ENCODE measurements around the gene TRIM33.
"Not testable (repeated sequence)": the region's sequence is repeated elsewhere in the genome, so short reads cannot be mapped to it uniquely, and the experiment has no call there.

TRIM33 gene

GRCh38 chr1:114467491-114467890 lies 43.5 kb downstream of the TRIM33 start:
- DNase-seq (ENCODE audit: low read depth in 2 of 2, low spot score in 1 of 2): no peak

- DNase-seq (ENCODE audit: low read depth in 2 of 2, low spot score in 1 of 2): no peak
Observed at GRCh38 chr1:114466334-114467014, 44.5 kb downstream of the TRIM33 start.

GRCh38 chr1:114462963-114463362 lies 48.0 kb downstream of the TRIM33 start:
- DNase-seq (ENCODE audit: low read depth in 2 of 2, low spot score in 1 of 2): no peak

- DNase-seq (ENCODE audit: low read depth in 2 of 2, low spot score in 1 of 2): no peak
Observed at GRCh38 chr1:114462341-114462740, 48.7 kb downstream of the TRIM33 start.

DNA sequence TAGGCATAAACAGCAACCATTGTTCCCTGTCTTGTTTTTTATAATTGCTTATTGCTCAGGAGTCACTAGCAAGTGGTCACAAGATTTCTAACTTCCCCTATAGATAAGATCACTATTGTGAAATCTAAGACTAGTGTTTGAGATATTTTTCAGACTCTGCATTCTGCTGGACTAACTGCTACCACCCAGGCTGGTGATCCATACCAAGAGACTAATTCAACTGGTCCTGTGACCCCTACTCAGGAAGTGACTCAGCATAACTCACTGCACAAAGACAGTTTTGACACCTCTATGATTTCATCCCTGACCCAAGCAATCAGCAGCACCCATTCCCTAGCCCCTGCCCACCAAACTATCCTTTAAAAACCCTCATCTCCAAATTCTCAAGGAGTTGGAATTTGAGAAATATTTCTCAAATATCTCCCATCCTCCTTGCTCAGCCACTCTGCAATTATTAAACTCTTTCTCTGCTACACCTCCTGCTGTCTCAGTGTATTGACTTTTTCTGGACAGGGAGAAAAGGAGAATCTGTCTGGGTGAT lies 52.7 kb downstream of the TRIM33 start:
- DNase-seq (ENCODE audit: low read depth in 2 of 2, low spot score in 1 of 2): no peak

DNA sequence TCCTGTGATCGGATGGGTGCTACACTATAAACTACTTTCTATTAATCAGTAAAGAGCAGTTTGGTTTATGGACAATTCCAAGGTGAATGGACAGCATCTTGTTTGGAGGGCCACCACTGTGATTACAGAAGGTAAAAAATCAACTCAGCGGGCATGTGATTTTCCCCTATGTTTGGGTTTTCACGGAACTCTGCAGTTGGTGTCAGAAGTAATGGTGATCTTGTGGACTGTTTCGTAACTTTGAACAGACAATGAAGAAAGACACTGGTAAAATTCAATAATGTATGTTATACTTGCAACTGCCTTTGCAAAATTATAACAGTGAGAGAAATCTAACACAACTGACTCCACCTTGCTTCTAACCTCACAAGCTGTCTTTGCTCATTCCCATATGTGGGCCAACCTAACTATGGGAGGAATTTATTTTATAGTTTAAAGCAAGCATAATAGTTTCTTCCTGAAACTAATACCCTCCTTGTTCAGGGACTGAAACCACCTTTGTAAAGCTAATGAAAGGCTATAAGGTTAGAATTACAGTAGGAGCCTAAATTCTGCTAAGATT lies 53.2 kb downstream of the TRIM33 start:
- DNase-seq (ENCODE audit: low read depth in 2 of 2, low spot score in 1 of 2): no peak

GRCh38 chr1:114456586-114456985 lies 54.4 kb downstream of the TRIM33 start:
- DNase-seq (ENCODE audit: low read depth in 2 of 2, low spot score in 1 of 2): no peak

DNA sequence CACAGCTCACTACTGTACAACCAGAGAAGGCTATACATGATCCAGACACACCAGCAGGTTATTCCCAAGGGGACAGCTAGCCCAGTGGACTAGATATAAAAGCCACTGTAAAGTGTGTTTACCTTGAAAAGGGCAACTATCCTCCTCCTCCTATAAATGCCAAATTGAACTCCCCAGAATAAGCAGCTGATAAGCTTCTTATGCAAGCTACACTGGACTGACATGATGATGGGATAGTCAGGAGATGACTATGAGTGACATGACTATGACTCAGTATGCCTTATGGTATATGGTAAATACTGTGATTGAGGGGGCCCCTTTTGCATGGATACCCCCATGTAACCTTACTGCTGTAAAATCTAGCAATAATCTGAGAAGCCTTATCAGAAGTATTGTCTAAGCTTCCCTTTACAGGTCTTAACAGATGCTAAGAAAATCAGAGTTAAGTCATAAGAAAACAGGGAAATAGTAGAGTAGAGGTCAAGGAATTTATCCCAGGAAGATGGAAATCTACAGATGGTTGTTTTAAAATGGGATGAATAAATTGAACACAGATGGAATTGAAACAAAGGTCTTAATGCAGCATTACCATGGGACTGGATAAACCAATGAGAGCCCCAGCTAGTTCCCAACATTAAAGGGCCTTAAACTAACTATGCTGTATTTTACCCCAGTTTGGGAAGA lies 55.8 kb downstream of the TRIM33 start:
- no peak for DNase-seq (ENCODE audit: low read depth in 2 of 2, low spot score in 1 of 2)

GRCh38 chr1:114454539-114454938 lies 56.5 kb downstream of the TRIM33 start:
- no peak for DNase-seq (ENCODE audit: low read depth in 2 of 2, low spot score in 1 of 2)

DNA sequence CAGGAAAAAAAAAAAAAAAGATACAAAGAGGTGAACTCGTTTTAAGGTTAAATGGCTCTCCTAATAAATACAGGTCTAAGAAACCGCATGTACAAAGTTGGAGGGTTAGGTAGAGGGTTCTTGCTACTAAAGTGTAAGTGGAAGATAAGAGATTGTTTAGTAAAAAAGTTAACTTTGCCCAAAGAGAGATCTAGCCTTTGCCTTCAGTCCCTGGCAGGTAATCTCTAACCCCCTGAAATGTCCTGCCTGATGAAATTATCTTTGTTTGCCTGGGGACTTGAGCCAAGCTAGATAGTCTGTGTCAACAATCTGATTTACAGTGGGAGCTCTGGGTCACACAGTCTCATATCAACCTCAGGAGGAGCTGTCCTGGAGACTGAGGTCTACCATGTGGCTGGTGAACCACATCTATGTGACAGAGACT lies 57.6 kb downstream of the TRIM33 start:
- DNase-seq (ENCODE audit: low read depth in 2 of 2, low spot score in 1 of 2): no peak

- no peak for DNase-seq (ENCODE audit: low read depth in 2 of 2, low spot score in 1 of 2)
Observed at GRCh38 chr1:114448370-114449036, 62.5 kb downstream of the TRIM33 start.

- no peak for DNase-seq (ENCODE audit: low read depth in 2 of 2, low spot score in 1 of 2)
Observed at GRCh38 chr1:114446198-114446597, 64.8 kb downstream of the TRIM33 start.

GRCh38 chr1:114443226-114443625 lies 67.8 kb downstream of the TRIM33 start:
- DNase-seq (ENCODE audit: low read depth in 2 of 2, low spot score in 1 of 2): not testable (repeated sequence)

- no peak for DNase-seq (ENCODE audit: low read depth in 2 of 2, low spot score in 1 of 2)
Observed at GRCh38 chr1:114441332-114441731, 69.7 kb downstream of the TRIM33 start.

GRCh38 chr1:114439369-114439768 lies 71.6 kb downstream of the TRIM33 start:
- DNase-seq (ENCODE audit: low read depth in 2 of 2, low spot score in 1 of 2): no peak

DNA sequence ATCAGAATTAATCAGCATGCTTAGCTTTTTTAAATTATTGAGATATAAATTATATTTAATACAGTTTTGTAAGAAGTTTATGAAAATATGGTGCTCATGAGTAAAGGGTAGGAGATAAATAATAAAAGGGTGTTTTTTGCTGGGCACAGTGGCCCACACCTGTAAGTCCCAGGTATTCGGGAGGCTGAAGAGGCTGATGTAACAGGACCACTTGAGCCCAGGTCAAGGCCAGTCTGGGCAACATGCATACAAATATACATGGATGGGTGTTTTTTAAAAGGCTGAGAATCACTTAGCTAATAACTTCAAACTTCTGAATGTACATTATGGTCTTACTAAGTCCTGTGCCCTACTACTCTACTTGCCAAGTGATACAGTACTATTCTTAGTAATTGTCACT lies 73.2 kb downstream of the TRIM33 start:
- no peak for DNase-seq (ENCODE audit: low read depth in 2 of 2, low spot score in 1 of 2)

DNA sequence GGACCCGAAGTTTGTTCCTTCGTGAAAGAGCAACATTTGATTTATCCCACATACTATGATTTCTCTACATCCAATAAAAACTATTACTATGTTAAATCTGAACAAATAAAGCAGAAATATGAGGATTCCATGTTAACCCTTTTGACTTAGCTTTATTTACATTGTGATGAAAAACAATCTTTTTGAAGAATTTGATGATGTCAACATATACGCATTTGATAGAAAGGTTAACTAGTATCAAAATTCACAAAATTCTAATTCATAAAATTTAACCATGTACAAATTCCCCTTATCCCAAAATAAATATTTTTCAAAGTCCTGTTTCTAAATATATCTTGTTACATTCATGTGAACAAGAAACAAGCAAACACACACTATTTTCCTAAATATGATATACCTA lies 74.2 kb downstream of the TRIM33 start:
- DNase-seq (ENCODE audit: low read depth in 2 of 2, low spot score in 1 of 2): no peak

DNA sequence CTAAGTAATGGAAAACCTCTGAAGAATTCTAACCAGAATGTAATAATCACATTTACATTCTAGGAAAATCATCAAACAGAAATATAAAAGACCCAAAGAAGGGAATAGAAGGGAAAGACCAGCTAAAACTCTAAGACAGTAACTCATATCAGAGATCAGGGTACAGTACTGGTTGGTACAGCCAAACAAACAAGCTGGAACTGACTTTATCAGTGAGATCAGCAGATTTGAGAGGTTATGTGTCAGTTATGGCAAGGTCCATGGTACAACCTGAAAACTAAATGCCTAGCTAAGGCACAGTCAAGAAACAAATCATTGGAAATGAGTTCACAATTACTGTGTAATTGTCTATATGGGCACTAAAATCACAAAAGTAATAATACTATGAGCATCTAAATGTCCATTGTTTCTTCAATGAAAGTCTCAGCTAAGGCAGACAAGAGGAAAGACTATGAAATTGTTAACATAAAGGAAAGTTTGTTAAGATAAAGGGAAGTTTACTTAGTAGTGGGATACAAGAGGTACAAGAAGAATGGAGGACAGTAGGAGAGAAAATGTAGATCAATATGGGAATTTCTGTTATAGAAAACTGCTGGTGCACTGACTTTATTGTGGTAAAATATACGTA lies 75.8 kb downstream of the TRIM33 start:
- no peak for DNase-seq (ENCODE audit: low read depth in 2 of 2, low spot score in 1 of 2)

DNA sequence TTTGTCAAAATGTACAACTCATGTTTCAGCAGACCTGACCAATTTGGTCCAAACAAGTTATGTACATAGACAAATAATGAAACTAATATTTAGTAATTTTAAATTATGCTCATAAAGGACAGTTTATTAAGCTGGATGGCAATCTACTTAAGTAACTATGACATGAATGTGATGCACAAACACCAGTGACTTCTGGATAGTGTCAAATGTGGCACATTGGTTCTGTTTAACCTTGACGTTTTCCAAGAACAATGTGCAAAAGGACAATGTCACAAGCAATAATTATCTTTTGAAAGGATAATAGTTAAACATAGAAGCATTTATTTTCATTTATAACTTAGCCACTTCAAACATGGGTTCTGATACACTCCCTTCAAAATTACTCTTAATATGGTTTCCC lies 80.0 kb downstream of the TRIM33 start:
- DNase-seq (ENCODE audit: low read depth in 2 of 2, low spot score in 1 of 2): no peak

DNA sequence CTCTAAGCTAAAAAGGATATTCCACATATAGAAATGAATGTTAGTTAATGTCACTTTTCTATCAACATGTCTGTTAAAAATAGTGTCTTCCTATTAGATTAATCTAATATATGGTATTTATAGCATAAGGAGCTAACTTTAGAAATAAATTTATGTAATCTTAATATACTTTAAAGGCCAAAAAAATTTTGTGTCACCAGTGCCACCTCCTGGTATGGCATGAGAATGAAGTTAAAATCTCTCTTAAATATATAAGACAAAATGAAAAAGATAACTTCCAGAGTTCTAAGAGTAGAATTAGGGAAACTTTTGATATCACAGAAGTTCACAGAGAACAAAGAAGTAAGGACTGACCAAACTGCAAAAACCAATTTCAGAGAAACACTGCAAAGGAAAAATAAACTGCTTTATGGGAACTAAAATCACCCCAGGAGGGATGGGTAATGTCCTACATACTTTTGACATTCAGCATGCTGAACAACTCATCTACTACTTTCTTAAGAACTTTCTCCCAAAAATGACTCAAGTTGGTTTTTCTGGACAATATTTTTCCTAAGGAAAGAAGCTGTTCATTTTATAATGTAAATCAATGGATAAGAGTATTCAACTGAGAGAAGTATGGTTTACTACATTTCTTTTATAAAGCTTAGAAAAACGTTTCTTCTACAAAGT lies 82.8 kb downstream of the TRIM33 start:
- DNase-seq (ENCODE audit: low read depth in 2 of 2, low spot score in 1 of 2): no peak

- DNase-seq (ENCODE audit: low read depth in 2 of 2, low spot score in 1 of 2): no peak
Observed at GRCh38 chr1:114427612-114428011, 83.4 kb downstream of the TRIM33 start.
